GM12865 (cell line): ENCODE results near the gene CNOT6L.
"Not testable (repeated sequence)": the region's sequence is repeated elsewhere in the genome, so short reads cannot be mapped to it uniquely, and the experiment has no call there.

Experiments used
- DNase-seq: peaks from one replicate; pipeline ENCODE4 v3.0.0; 2010; ENCODE audit warnings: low read depth
- H3K4me3 ChIP-seq: 2 replicates; pipeline ENCODE4 v1.5.1; 2011; ENCODE audit warnings: mild to moderate bottlenecking, low read depth, low read length, control low read depth
- TF ChIP-seq, protein P1 (sequence below): IDR thresholded peaks from 2 replicates; pipeline ENCODE4 v1.5.1; 2011; ENCODE audit warnings: low read length, control low read depth, low read depth, inconsistent platforms; ENCODE audit not compliant: insufficient read depth; ENCODE audit errors: missing control alignments

The CNOT6L gene

DNA sequence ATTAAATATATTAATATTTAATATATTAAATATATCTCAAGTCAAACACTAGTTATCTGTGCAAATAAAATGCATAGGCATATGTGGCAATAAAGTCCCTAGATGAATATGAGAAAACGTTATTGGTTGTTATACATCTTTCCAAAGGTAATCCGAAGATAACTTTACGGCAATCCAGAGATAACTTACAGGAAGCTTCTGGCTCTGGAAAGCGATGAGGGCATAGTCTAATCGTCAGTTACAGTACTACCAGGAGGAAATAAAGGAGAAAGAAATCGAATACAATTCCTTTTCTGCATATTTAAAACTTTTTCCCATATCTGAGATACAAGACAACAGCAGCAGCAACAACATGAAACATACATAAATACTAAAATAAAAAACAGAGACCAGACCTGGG is 35.3 kb downstream of the CNOT6L start:
- H3K4me3 ChIP-seq, result no peak overlapping the region
- no peak for DNase-seq
- TF ChIP-seq, protein P1, sequence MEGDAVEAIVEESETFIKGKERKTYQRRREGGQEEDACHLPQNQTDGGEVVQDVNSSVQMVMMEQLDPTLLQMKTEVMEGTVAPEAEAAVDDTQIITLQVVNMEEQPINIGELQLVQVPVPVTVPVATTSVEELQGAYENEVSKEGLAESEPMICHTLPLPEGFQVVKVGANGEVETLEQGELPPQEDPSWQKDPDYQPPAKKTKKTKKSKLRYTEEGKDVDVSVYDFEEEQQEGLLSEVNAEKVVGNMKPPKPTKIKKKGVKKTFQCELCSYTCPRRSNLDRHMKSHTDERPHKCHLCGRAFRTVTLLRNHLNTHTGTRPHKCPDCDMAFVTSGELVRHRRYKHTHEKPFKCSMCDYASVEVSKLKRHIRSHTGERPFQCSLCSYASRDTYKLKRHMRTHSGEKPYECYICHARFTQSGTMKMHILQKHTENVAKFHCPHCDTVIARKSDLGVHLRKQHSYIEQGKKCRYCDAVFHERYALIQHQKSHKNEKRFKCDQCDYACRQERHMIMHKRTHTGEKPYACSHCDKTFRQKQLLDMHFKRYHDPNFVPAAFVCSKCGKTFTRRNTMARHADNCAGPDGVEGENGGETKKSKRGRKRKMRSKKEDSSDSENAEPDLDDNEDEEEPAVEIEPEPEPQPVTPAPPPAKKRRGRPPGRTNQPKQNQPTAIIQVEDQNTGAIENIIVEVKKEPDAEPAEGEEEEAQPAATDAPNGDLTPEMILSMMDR, result no peak

DNA sequence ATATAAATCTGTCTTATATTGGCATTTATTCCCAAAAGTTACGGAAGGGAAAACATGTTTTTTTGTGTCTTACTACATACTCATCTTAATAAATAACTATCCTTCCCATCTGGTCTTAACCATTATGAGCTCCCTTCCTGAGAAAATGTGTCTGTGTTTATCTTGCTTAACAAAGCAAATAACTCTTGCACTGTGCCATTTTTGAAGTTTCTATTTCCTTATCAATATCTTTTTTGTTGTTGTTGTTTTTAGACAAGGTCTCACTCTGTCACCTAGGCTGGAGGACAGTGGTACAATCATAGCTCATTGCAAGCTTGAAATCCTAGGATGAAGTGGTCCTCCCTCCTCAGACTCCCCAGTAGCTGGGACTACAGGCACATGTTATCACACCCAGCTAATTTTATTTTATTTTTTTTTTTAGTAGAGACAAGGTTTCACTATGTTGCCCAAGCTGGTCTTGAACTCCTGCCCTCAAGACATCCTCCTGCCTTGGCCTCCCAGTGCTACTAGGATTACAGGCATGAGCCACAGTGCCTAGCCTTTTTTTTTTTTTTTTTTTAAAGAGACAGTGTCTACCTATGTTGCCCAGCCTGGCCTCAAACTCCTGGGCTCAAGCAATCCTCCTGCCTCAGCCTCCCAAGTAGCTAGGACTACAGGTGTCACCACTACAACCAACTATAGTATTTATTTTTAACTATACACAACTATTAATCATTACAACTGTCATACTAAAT is 36.9 kb downstream of the CNOT6L start:
- TF ChIP-seq, protein P1, result no peak
- H3K4me3 ChIP-seq, result no peak overlapping the region
- no peak for DNase-seq

DNA sequence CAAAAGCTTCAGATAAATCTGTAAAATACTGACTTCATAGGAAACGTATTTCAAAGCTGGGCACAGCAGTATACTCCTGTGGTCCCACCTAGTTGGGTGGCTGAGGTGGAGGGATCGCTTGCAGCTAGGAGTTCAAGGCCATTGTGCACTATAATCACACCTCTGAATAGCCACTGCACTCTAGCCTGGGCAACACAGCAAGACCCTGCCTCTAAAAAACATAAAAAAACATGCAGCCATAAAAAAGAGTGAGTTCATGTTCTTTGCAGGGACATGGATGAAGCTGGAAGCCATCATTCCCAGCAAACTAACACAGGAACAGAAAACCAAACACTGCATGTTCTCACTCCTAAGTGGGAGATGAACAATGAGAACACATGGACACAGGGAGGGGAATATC is 38.4 kb downstream of the CNOT6L start:
- not testable (repeated sequence) for H3K4me3 ChIP-seq, DNase-seq

DNA sequence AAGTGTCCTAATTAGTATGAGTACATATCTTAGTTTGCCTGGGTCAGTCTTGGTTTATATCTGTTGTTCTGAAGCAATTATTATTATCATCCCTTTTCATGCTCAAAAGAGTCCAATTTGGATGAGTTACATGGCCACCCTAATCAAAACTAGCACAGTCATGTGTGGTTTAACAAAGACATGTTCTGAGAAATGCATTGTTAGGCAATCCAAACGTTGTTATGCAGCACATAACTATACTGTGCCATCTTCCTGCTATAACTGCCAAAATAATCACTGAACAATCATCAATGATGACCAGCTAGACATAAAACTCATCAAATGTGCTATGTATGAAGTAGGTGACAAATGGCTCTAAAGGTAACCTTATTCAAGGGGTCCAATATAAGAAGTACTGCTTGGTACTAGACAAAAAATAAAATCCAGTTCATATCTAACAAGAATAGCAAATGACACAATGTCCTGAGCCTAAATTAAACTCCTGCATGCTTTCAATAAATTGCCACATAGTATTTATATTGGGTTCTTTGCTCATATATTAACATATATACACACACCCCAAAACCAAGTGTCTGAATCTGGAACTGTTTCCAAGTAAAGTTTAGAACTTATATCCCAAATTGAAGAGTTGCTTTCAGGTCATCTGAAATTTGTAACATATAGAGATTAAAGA is 41.9 kb downstream of the CNOT6L start:
- TF ChIP-seq, protein P1, result no peak
- DNase-seq, result no peak
- H3K4me3 ChIP-seq, result no peak overlapping the region

DNA sequence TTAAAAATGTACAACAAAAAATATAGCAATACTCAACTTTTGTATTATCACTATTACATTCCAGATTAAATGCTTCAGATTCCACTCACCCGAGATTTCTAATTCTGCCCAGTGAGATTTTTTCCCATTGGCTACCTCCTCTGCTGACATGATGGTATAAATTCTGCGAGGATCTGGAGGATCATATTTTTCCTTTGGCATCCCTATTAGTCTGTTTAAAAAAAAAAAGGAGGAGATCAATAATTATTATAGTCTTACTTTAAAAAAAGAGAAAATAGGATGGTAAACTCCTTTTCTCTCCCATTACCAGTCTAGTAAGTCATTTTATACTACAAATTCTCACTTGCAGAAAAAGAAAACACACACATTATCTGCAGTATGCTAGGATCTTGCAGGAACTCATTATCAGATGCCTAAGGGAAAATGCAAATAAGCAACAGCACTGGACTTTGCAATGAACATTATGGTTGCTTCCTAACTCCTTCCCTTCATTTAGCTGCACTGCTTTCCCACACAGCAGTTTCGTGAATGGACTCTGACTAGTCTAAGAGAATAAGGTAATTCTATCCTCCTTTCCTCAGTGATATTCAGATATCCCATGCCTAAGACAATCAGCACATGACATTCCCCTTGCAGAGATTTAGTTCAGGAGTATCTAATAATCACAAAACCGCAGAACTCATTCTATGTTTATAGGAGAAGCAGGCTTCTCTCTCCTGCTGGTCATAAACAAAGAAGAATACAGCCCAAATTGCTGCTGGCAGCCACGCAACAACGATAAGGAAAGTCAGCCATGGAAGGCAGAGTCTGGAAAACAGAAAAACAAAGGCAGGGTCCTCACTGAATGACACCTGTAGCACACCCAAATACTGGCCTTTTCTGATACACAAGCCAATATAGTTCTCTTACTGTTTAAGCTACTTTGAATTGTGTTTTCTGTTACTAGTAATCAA is 42.7 kb downstream of the CNOT6L start:
- TF ChIP-seq, protein P1, result no peak
- no peak overlapping the region for H3K4me3 ChIP-seq
- DNase-seq, result no peak

DNA sequence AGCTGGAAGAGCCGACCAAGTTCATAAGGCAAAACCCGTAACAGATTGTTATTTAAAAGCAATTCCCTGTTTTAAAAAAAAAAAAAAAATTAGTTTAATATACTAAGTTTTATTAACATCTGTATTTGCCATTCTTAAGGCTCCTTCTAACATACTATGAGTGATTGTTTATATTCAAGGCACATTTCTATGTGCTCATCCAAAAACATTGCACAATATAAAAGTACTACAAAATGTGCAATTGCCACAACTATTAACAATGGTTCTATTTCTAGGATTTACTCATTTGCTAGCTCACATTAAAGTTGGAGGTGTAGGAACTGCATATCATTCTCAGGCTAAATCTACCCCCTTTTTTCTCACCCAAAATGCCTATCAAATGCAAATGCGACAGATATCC is 46.1 kb downstream of the CNOT6L start:
- no peak overlapping the region for H3K4me3 ChIP-seq
- TF ChIP-seq, protein P1, result no peak
- DNase-seq, result no peak

DNA sequence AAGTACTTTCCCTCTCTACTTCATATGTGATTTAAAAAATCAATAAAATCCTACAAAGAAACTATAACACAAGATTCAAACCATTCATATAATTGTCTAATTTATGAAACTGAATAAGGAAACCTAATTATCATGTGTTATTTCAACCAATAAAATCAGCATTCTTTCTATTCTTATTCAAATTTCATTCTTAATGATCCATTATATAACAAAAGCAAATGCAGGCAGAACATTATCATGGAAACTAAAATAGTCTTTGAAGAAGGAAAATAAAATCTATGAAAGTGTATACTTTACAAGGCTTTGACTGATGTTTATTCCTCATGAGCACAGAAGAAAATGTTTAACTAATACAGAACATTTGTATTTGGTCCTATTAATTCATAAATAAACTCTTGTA is 47.6 kb downstream of the CNOT6L start:
- TF ChIP-seq, protein P1, result no peak
- no peak for DNase-seq
- H3K4me3 ChIP-seq, result no peak overlapping the region
